ENCODE data around the gene DNAL4. TPM values are rescaled to one million over a fixed set of nuclear protein-coding genes. Genes with fewer than 3 reads are reported as not detected.

Gene DNAL4
- total RNA-seq, 2 donors from 2014 or later: 24.8 to 29.8 TPM

DNA sequence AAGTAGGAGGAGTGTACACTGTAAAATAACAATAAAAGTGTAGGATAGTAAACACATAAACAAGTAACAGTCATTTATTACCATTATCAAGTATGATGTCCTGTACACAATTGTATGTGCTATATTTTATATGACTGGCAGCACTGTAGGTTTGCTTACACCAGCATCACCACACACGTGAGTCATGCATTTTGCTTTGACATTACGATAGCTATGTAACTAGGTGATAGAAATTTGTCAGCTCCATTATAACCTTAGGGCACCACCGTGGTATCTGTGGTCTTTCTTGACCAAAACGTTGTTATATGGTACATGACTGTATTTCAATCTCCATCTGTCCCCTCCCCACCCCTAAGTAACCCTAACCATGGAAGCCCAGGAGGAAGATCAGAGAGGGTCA is 1.1 kb downstream of the DNAL4 start:
- 86 to 89% methylated on average over 3 to 4 of the region's 4 CpGs for WGBS, 2 experiments (ENCODE audit: insufficient coverage in 1 of 2, insufficient read length in 1 of 2)

DNA sequence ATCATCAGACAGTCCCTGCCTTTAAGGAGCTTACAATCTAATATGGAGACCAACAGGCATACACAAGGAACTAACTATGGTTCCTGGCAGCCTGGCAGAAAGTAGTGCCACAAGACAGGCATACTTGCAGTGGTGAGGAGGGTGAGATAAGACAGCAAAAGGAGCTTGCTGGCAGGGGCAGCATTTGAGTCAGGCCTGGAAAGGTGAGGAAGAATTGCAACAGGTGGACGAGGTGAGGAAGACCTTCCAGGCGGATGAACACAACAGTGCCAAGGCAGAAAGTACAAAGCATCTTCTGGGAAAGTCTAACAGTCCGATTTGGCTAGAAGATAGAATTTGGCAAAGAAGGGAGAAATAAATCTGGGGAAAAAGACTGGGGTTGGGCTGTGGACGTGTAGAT is 4.3 kb downstream of the DNAL4 start:
- WGBS, 2 experiments (ENCODE audit: insufficient coverage in 1 of 2, insufficient read length in 1 of 2): 93 to 96% methylated on average over 4 of the region's 4 CpGs
- no peak for DNase-seq
- no peaks in the 10 kb centered on the region for H3K4me1 ChIP-seq (ENCODE audit: control insufficient read depth, insufficient read depth, low read length)
- no peaks in the 10 kb centered on the region for H3K27me3 ChIP-seq (ENCODE audit: control insufficient read depth, insufficient read depth, low read length, poor library complexity, severe bottlenecking)
- H3K9ac ChIP-seq (ENCODE audit: extremely low read depth, low read length, poor library complexity, severe bottlenecking): no peak overlapping the region
- H3K4me1 Mint-ChIP-seq: peaks cover 4% of the 10 kb centered on the region
- H3K9me3 Mint-ChIP-seq: no peaks in the 10 kb centered on the region
- H3K36me3 ChIP-seq (ENCODE audit: control insufficient read depth, insufficient read depth, low read length): peaks cover 15% of the 10 kb centered on the region
- no peaks in the 10 kb centered on the region for H3K27me3 Mint-ChIP-seq (ENCODE audit: insufficient read depth)
- H3K27ac Mint-ChIP-seq: no peak overlapping the region
- peaks cover 3% of the 10 kb centered on the region for H3K36me3 Mint-ChIP-seq (ENCODE audit: low read depth)
- no peak overlapping the region for H3K4me3 Mint-ChIP-seq
- H3K27ac ChIP-seq (ENCODE audit: low read depth, low read length): no peak overlapping the region
- no peak overlapping the region for H3K4me3 ChIP-seq (ENCODE audit: low read length)
- TF ChIP-seq, protein P1, sequence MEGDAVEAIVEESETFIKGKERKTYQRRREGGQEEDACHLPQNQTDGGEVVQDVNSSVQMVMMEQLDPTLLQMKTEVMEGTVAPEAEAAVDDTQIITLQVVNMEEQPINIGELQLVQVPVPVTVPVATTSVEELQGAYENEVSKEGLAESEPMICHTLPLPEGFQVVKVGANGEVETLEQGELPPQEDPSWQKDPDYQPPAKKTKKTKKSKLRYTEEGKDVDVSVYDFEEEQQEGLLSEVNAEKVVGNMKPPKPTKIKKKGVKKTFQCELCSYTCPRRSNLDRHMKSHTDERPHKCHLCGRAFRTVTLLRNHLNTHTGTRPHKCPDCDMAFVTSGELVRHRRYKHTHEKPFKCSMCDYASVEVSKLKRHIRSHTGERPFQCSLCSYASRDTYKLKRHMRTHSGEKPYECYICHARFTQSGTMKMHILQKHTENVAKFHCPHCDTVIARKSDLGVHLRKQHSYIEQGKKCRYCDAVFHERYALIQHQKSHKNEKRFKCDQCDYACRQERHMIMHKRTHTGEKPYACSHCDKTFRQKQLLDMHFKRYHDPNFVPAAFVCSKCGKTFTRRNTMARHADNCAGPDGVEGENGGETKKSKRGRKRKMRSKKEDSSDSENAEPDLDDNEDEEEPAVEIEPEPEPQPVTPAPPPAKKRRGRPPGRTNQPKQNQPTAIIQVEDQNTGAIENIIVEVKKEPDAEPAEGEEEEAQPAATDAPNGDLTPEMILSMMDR (conservative IDR thresholded peaks at IDR 0.05): no peak
- no peaks in the 10 kb centered on the region for H3K9me3 ChIP-seq (ENCODE audit: control insufficient read depth, low read length)

More for the DNA sequence above, 1.1 kb downstream of the DNAL4 start:
- H3K4me3 ChIP-seq (ENCODE audit: low read length): peak overlapping the region; percentile 85
- no peaks in the 10 kb centered on the region for H3K9me3 ChIP-seq (ENCODE audit: control insufficient read depth, low read length)
- no peaks in the 10 kb centered on the region for H3K27me3 ChIP-seq (ENCODE audit: control insufficient read depth, insufficient read depth, low read length, poor library complexity, severe bottlenecking)
- H3K36me3 ChIP-seq (ENCODE audit: control insufficient read depth, insufficient read depth, low read length): peaks cover 15% of the 10 kb centered on the region
- no peak for DNase-seq
- TF ChIP-seq, protein P1 (conservative IDR thresholded peaks at IDR 0.05): no peak
- H3K27ac ChIP-seq (ENCODE audit: low read depth, low read length): no peak overlapping the region
- H3K9me3 Mint-ChIP-seq: no peaks in the 10 kb centered on the region
- H3K36me3 Mint-ChIP-seq (ENCODE audit: low read depth): no peaks in the 10 kb centered on the region
- H3K27me3 Mint-ChIP-seq (ENCODE audit: insufficient read depth): peaks cover 29% of the 10 kb centered on the region
- H3K4me1 Mint-ChIP-seq: peaks cover 4% of the 10 kb centered on the region
- H3K4me3 Mint-ChIP-seq: peak overlapping the region; percentile 75
- no peak overlapping the region for H3K27ac Mint-ChIP-seq
- H3K4me1 ChIP-seq (ENCODE audit: control insufficient read depth, insufficient read depth, low read length): no peaks in the 10 kb centered on the region
- H3K9ac ChIP-seq (ENCODE audit: extremely low read depth, low read length, poor library complexity, severe bottlenecking): peak overlapping the region; percentile 85

DNA sequence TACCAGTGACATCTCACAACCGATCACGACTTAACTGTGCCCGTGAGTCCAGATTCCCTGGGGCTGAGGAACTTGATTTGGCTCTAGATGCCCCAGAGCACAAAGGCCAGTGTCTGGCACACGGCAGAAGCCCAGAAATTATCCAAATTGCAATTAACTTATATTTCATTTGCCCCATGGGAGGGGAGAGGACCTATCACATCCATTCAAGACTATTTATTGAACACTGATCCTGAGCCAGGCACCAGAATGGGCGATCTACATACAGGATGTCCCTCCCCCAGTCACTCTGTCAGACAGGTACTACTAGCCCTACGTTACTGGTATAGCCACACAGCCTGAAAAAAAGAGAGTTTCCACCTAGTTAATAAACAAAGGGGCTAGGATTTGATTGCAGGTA is 5.1 kb downstream of the DNAL4 start:
- H3K27ac Mint-ChIP-seq: no peak overlapping the region
- TF ChIP-seq, protein P1 (conservative IDR thresholded peaks at IDR 0.05): no peak
- Histone ChIP-seq H3K36me3 (ENCODE audit: control insufficient read depth, insufficient read depth, low read length) (peaks cover 15% of the 10 kb centered on the region), H3K9me3 (ENCODE audit: control insufficient read depth, low read length) (no peaks in the 10 kb centered on the region), H3K4me3 (ENCODE audit: low read length) (no peak overlapping the region), H3K9ac (ENCODE audit: extremely low read depth, low read length, poor library complexity, severe bottlenecking) (no peak overlapping the region), H3K4me1 (ENCODE audit: control insufficient read depth, insufficient read depth, low read length) (no peaks in the 10 kb centered on the region), H3K27me3 (ENCODE audit: control insufficient read depth, insufficient read depth, low read length, poor library complexity, severe bottlenecking) (no peaks in the 10 kb centered on the region), H3K27ac (ENCODE audit: low read depth, low read length) (no peak overlapping the region)
- DNase-seq: no peak
- no peaks in the 10 kb centered on the region for H3K9me3 Mint-ChIP-seq
- peaks cover 5% of the 10 kb centered on the region for H3K4me1 Mint-ChIP-seq
- H3K27me3 Mint-ChIP-seq (ENCODE audit: insufficient read depth): no peaks in the 10 kb centered on the region
- WGBS, 2 experiments (ENCODE audit: insufficient coverage in 1 of 2, insufficient read length in 1 of 2): 88 to 95% methylated on average over 4 to 6 of the region's 6 CpGs
- H3K36me3 Mint-ChIP-seq (ENCODE audit: low read depth): peaks cover 3% of the 10 kb centered on the region
- no peak overlapping the region for H3K4me3 Mint-ChIP-seq

Measured in endodermal cell (in vitro differentiated cells).